GM12864 (cell line): Measurements from ENCODE around the gene PRCC.

Experiments
- DNase-seq: peaks from one replicate; pipeline ENCODE4 v3.0.0-alpha.2; 2011; ENCODE audit warnings: low read depth
- H3K4me3 ChIP-seq: 2 replicates; pipeline ENCODE4 v1.5.1; 2011; ENCODE audit warnings: mild to moderate bottlenecking, low read depth, low read length, control low read depth
- TF ChIP-seq, protein P1 (sequence below): IDR thresholded peaks from 2 replicates; pipeline ENCODE4 v1.5.1; 2011; ENCODE audit warnings: low read depth, mild to moderate bottlenecking, moderate library complexity, low read length, control low read depth, inconsistent platforms; ENCODE audit errors: missing control alignments

The PRCC gene

DNA sequence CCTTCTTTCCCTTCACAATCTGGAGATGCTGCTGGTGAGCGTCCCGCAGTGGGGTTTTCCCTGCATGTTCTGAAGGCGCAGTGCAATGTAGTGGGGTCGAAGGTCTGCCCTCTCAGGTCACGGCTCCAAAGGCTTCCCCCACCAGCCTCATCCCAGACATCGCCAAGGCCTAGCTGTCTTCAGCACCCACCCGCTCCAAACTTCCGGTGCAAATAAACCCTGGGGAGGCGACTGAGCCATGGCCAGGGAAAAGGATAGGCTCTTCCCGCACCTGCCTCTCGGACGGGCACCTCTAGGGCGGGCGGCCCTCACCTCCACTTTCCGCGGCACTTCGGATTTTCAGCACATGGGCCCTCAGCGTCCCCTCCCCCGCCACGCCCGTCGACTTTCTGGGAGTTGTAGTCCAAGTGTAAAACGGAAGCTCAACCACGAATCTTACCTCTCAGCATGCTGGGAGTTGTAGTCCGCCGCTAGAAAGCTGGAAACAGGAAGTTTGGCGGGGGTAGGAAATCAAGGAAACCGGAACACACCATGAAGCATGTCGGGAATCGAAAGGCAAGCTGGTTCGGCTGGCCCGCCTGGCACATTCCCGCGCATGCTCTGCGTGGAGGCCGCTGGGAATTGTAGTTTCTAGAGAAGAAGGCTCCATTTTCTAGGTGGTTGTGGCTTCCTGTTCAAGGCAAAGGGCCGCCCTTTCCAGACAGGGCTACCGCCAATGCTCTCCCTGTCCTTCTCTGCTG, 26.4 kb upstream of the PRCC start, which contains the start of gene MRPL24:
MRPL24 (minus strand) TSS at position 348 of the 740 bp plus-strand sequence. CDS start 2,384 bp downstream, outside the sequence.
- TF ChIP-seq, protein P1, sequence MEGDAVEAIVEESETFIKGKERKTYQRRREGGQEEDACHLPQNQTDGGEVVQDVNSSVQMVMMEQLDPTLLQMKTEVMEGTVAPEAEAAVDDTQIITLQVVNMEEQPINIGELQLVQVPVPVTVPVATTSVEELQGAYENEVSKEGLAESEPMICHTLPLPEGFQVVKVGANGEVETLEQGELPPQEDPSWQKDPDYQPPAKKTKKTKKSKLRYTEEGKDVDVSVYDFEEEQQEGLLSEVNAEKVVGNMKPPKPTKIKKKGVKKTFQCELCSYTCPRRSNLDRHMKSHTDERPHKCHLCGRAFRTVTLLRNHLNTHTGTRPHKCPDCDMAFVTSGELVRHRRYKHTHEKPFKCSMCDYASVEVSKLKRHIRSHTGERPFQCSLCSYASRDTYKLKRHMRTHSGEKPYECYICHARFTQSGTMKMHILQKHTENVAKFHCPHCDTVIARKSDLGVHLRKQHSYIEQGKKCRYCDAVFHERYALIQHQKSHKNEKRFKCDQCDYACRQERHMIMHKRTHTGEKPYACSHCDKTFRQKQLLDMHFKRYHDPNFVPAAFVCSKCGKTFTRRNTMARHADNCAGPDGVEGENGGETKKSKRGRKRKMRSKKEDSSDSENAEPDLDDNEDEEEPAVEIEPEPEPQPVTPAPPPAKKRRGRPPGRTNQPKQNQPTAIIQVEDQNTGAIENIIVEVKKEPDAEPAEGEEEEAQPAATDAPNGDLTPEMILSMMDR = no peak
- DNase-seq = peak; percentile 99

DNA sequence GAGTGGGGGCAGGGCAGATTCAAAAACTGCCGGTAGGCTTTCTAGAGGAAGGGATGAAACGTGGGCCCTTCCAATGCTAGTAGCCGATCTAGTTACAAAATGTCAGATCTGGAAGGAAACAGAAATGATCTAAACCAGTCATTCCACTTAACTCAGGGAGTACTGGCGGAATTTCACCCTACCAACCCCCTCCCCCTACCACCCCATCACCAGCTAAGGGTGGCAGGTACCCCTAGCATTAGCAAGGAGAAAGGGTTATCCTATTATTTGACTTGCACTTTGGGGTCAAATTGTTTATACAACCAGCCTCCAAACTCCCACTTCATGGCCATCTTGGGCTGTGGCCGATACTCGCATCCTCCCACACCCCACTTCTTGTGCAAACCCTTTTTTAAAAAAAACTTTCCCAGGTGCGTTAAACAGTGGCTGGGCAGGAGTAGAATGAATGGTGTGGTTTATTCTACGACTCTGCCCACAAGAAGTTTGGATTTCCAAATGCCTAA, 25.8 kb upstream of the PRCC start:
- TF ChIP-seq, protein P1 = no peak
- no peak for DNase-seq
- H3K4me3 ChIP-seq = peak overlapping the region; percentile 42

More for the DNA sequence above, 26.4 kb upstream of the PRCC start, which contains the start of gene MRPL24:
- peak within 1 kb of the TSS; percentile 88 for H3K4me3 ChIP-seq

DNA sequence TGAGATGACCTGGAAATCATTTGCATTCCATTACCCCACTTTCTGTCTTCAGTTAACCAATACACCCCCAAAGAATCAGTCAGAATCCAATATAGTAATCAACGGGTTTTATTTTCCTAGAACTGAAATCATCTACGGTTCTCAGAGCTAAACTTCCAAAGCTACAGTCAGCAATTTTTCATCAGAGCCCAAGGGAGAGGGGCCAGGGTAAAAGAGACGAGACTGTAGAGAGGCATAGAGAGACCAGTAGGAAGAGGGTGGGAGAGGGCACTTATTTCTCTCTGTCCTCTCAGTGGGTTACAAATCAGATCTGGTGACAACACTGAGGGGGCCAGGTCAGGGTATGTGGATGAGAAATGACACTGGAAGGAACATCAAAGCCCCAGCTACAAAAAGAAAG, 25.3 kb upstream of the PRCC start:
- no peak for DNase-seq
- no peak overlapping the region for H3K4me3 ChIP-seq
- TF ChIP-seq, protein P1 = no peak

DNA sequence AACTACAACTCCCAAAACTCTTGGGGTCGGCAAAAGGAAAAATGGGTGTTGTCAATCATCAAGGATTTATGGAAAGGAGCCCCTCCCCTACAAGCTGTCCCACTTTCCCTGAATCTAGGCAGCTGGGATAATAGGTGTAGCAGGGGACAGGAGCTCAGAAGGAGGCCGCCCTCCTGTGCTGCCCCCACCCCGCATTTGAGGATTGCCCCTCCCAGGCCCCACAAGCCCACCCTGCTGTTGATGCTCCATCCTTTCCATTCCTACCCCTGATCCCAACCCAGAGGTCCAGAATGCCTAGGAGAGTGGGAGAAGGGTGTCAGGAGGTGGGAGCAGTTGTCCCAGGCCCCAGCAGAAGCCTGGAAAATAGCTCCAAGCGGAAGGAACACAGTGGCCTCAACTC, 24.5 kb upstream of the PRCC start:
- no peak overlapping the region for H3K4me3 ChIP-seq
- TF ChIP-seq, protein P1 = no peak
- DNase-seq = no peak

DNA sequence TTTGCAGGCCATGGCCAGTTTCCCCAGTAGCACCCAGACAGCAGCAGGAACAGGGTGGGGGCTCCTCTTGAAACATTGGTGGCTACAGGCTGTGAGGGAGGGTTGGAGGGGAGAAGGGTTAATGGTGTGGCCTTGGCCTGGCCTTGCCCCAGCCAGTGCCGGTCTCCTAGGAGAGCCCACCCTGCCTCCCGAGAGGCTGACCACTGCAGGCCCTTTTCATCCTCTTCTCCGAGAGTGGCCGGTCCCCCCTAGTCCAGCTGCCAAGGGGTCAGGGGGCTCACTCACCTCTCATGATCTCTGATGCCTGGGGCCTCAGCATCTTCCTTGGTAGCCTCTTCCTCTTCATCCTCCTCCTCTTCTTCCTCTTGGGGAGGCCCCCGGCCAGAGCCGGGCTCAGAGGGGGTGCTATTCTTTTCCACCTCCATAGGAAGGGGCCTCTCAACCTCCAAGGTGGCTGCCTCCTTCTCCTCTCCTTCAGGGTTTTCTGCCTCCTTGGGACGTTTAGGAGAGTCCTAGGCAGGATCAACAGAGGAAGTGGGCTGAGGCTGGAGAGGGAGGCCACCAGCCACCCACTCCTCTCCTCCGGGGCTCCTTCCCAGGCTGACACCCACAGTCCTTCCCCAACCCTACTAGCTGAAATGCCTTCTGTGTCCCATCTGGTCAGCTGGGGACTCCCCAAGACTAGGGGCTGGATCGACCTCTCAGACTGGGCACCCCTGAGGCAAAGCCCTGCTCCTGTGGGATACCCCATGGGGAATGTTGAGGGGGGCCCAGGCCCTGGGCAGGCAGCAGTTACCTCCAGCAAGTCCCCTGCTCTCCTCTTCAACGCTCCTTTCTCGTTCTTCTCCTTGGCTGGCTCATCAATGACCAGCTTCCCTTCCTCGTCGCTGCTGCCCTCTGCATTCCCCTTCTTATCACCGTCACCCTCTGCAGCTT, 23.7 kb upstream of the PRCC start:
- DNase-seq = no peak
- no peak overlapping the region for H3K4me3 ChIP-seq
- TF ChIP-seq, protein P1 = no peak

DNA sequence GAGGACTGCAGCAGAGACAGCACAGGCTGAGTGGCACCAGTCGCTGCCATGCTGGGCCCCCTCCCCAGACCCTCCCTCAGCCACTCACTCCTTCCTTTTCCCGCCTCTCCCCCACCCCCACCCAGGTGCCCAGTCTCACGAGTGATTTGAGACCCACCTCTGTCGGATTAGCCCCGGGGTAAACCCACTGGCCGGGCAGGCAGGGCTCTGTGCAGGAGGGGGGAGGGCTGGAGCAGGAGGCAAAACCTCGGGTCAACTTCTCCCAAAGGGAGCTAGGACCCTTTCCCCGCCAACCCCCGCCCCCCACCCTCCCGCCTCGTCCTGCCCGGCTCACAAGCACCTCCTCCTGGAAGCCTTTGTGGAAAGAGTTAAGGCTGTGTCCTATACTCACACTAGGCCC, 23.0 kb upstream of the PRCC start:
- no peak overlapping the region for H3K4me3 ChIP-seq
- DNase-seq = no peak
- TF ChIP-seq, protein P1 = no peak
